Superior temporal gyrus (tissue), 1 donor: ENCODE measurements around the gene CENPF.
"Not testable (repeated sequence)": the region's sequence is repeated elsewhere in the genome, so short reads cannot be mapped to it uniquely, and the experiment has no call there.

Experiments used
- DNase-seq: peaks from one replicate; pipeline ENCODE4 v3.0.0-alpha.2; 2016; ENCODE audit errors: extremely low spot score

The CENPF gene

DNA sequence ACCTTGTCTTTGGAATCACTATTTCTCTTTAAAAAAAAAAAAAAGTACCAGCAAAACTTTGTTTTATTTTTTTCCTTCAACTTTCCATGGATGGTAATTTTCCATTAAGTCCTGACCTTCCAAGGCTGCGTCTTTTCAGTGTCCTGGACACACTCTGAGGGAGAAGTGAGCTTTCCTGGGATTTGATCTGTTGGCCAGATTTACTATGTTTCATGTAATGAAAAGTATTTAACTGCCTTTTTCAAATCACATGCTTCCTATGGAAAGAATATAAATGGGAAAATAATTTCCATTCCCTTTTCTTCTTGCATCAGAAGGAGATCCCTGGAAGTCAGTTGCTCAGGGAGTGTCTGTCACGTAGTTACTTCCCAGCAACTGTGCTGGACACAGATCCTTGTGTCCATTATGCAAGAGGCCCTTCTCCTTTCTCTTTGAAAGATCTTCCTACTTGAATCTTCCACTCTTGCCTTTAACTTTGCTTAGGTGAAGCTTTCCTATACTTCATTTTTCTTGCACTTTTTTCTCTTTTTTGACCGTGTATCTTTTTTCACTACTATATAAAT, 59.3 kb downstream of the CENPF start:
- DNase-seq = no peak

DNA sequence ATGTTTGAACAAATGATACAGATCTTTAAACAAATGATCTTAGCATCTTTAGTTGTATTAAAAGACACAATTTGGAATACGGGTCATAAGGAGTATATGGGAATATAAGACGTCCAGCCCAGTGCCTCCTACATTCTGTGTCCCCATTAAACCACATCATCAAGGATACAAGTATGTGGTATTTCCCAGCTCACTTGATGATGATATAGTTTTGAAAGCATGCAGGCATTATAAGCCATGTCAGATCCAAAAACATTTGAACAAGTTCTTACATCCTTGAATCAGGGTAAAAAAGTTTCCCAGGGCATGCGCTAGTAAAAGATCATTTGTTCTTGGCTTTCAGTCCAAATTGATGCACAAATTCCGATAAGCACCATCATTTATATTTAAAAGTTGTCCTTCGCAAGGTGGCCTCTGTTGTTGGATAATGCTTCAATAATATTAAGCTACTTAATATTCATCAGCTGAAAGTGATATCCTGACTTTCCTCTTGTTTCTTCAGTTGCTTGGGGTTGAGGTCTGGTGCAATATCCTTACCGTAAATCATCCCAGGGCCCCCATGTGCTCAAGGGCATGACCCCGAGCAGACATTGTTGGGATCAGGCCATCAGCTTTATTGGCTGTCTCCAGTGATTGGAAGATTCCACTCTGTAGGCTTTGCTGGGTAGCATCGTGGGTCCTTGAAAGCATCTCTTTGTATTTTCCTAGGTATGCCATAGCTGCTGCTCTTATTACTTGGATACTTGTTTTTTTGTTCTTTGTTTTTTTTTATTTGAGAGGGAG, 61.8 kb downstream of the CENPF start:
- no peak for DNase-seq

DNA sequence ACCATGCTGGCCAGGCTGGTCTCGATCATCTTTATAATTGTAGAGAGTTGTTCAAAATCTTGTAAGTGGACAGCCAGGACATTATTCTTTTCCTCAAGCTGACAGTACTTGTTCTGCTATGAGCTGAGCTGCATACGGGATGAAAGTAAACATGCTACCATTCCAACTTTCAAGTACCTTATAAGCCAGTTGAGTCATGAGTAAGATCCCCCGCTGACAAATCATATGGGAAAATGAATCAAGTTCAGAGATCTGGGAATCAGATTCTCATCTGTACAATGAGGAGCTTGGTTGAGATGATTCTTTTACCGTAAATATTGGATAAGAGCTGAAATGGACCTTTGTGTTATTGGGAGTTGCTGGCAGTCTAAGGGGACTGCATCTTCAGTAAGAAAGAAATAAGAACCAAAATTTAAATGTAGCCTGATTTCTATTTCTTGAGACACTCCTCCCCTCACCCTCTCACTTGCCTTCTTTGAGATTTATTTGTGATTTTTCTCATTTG, 62.7 kb downstream of the CENPF start:
- DNase-seq = no peak

DNA sequence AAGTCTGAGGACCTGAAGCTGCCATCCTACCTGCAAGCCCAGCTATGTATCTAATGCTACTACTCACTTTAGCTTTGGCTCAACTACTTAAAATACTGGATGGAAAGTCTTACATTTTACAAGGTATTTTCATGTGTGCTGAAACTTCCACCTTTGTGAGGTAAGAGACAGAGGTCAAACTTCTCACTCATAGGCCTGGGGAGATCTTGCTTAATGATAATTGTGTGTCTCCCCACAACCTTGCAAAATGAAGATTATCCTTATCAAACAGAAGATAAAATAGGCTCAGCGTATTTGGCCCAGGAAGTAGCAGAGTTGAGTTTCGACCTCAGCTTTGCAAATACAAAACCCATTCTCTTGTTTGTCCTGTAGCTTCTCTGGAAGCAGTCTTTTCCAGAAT, 63.7 kb downstream of the CENPF start:
- no peak for DNase-seq

DNA sequence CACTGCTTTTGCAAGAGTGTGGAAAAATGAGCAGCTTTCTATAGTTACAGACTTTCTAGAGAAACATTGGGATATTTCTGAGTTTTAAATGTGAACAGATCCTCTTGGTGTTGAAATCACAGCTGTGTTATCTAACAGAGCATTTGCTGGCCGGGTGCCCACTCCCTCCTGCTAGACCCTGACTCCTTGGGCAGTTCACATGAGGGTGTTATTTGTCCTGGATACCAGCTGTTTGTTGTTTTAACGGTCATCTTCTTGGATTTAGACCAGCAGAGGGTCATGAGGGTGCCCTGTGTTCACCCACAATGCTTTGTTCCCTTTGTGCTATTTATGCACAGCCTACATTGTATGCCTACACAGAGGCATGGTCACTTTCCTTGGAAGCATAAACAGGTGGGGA, 67.1 kb downstream of the CENPF start:
- DNase-seq = no peak

DNA sequence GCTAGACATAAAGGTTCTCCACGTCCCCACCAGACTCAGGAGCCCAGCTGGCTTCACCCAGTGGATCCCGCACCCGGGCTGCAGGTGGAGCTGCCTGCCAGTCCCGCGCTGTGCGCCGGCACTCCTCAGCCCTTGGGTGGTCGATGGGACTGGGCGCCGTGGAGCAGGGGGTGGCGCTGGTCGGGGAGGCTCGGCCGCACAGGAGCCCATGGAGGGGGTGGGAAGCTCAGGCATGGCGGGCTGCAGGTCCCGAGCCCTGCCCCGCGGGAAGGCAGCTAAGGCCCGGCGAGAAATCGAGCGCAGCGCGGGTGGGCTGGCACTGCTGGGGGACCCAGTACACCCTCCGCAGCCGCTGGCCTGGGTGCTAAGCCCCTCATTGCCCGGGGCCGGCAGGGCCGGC, 70.0 kb downstream of the CENPF start:
- DNase-seq = not testable (repeated sequence)

DNA sequence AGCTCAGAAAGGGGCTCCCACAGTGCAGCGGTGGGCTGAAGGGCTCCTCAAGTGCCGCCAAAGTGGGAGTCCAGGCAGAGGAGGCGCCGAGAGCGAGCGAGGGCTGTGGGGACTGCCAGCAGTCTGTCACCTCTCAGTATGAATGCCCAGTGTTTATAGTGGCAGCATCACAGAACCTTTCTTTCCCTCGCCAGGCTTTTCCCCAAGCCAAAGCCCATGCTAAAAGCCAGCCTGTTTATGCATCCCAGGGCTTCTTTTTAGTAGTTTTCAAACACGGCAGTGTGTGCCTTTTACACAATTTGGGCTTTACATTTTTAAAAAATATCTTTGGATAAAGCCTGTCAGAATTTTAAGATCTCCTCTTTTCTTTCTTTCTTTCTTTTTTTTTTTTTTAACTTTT, 70.6 kb downstream of the CENPF start:
- DNase-seq = no peak

DNA sequence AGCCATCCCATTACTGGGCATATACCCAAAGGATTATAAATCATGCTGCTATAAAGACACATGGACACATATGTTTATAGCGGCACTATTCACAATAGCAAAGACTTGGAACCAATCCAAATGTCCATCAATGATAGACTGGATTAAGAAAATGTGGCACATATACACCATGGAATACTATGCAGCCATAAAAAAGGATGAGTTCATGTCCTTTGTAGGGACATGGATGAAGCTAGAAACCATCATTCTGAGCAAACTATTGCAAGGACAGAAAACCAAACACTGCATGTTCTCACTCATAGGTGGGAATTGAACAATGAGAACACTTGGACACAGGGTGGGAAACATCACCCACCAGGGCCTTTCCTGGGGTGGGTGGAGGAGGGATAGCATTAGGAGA, 72.5 kb downstream of the CENPF start:
- not testable (repeated sequence) for DNase-seq

DNA sequence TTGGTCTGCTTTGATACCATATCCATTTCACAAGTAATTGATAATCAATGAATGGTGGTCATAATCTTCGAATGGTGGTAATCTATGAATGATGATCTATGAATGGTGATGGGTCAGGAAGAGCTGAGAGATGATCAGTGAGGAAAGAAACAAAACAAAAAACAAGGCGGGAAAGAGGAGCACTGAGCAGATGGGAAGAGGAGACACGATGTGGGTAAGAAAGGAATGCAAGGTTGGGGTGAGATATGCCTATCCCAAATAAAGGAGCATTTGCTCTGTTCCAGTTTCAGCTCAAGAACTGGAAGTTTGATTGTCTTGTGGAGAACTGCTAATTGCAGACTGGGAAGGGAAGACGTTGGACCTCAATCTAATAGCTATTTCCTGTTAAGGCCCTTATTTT, 73.8 kb downstream of the CENPF start:
- DNase-seq = no peak

DNA sequence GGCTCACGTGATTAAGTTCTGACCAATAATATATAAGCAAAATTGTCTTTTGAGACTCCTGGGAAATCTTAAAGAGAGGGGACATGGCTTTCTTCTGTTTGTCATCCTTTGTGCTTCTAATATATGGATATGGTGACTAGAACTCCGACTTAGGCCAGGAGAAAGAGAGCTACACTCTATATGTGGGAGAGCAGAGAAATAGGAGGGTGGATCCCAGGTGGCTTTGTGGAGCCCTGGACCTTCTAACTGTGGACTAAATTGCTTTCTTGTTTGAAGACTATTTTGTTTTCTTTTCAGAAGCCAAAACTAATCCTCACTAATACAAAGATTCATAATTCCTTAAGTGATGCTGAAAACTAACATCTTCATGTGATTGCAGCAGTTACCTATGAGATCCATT, 75.0 kb downstream of the CENPF start:
- no peak for DNase-seq

DNA sequence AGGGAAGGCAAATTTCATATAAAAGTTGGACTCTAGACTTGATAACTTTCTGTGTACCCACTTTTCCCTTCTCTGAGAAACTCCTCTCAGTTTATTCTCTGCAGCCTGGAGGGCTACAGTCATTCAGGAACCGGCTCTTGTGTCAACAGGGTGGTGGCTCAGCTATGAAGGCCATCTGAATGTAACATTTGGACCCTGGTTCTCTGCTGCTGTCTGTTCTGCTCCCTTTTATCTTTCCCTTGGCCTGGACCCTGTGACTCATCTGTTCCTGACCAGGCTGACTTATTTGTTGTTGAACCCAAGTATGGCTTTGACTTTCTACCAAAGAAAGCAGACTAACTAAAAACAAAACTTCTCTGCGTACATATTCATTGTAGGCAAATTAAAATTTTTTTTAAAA, 75.4 kb downstream of the CENPF start:
- DNase-seq = no peak

DNA sequence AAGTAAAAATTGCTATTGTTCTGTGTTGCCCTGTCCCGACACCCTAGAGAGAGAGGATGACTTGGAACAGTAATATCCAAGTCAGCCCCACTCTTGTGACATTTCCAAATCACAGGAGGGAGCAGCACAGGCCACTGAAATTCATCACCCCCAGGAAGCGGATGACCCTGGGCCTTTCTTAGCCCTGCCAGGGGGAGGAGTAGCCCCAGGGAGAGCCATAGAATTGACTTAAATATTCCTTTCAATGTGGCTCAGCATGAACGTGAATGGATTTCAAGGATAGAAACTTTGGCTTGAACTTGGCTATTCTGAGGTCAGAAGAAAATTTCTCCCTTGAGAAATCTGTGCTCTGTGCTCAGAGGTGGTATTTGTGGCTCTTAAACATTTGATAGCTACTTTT, 80.6 kb downstream of the CENPF start:
- DNase-seq = no peak

DNA sequence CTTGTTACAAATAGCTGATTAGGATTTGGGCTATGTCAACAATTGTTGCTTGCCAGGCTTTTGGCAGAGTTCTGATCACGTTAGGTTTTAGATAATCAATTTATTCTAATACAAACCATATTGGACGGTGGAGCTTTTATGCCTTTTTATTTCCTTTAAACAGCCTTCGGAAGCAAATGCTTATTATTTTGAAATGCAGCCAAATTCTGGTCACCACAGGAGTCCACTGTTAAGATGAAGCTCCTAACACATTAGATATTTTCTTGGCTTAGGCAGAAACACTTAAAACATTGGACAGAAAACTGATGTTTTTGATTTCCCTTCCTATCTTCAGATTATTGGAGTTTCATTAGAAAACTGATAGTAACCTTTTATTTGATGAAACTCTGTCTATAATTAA, 82.9 kb downstream of the CENPF start:
- DNase-seq = no peak

DNA sequence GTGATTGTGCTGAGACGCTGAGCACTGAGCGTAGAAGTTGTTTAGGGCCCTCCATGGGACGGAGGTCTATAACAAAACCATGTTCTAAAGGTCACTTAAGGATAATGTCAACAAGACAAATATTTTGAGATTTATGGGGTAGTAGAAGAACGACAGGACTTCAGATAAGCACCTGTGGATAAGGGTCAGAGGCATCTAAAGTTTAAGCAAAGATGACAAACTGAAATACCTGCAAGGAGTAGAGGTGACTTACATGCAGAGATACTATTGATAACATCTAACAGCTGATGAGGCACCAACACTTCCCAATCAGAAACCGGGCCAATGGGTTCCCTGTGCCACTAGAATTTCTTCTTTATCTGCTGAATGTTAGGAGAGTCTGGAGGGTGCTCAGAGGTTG, 83.5 kb downstream of the CENPF start:
- no peak for DNase-seq

DNA sequence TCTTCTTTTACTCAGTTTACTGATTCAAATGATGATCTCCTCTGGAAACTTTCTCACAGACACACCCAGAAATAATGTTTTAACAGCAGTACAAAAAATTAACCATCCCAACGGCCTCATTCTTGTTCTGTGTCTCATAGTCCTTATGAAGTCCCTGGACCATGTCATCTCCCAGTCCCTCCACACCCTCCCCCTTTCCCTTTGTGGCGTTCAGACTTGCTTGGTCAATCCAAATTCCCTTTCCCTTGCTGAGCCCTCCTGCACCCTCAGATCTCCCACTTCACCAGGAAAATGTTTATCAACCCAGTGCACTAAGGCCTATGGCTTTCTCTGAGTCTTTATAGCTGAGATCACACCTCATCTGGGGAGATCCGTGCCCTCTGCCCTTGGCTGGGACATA, 85.9 kb downstream of the CENPF start:
- no peak for DNase-seq

DNA sequence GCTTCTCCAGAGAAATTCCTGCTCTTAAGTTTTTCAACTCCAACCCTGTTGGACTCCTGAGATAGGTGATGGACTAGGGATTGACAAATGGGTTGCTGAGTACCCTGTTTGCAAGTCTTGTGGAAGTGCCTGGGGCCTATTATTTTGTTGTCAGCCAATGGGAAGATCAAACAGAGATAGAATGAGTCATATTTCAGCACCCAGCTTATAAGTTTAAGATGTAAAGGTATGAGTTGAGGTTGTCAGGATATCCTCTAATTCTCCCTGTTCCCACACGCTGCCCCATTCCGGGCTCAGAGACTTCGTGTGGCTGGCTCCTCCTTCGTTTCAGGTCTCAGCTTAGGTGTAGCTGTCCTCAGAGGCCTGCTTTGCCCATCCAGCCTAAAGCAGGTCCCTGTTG, 91.8 kb downstream of the CENPF start:
- DNase-seq = no peak

DNA sequence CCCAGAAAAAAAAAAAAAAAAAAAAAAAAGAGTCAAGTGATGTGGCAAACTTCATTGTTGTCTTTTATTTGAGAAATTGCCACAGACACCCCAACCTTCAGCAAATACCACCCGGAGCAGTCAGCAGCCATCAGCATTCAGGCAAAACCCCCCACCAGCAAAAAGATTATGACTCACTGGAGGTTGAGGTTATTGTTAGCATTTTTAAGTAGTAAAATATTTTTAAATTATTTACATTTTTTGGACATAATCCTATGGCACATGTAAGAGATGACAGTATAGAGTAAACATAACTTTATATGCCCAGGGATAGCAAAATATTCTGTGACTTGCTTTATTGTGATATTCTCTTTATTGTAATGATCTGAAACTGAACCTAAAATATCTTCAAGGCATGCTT, 95.6 kb downstream of the CENPF start:
- no peak for DNase-seq

DNA sequence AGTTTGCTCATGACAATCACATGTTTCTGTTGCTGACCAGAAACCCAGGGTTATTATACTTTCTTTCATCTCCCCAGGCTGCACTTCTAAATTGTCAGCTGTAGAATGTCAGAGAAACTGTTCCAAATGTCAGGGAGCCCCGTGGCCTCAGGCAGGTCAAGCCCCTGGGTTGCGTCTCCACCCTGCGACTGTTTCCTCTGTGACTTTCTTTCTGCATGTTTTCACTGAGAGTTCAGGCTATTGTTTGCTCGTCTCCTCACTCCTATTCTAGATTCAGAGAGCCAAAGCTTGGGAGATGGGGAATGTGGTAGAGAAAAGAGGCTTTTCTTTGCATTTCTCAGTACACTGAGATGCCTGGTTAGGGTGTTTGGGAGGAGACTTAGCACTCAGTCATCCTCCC, 97.4 kb downstream of the CENPF start:
- DNase-seq = no peak

DNA sequence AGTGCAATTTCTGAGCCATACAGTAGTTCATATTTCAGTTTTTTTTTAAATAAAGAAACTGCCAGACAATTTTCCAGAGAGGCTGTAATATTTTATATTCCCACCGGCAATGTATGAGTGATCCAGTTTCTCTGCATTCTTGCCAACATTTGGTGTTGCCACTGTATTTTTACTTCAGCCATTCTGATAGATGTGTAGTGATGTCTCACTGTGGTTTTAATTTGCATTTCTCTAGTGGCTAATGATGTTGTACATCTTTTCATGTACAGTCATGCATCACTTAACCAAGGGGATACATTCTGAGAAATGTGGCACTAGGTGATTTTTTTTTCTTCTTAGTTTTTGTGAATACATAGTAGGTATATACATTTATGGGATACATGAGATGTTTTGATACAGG, 99.6 kb downstream of the CENPF start:
- no peak for DNase-seq

DNA sequence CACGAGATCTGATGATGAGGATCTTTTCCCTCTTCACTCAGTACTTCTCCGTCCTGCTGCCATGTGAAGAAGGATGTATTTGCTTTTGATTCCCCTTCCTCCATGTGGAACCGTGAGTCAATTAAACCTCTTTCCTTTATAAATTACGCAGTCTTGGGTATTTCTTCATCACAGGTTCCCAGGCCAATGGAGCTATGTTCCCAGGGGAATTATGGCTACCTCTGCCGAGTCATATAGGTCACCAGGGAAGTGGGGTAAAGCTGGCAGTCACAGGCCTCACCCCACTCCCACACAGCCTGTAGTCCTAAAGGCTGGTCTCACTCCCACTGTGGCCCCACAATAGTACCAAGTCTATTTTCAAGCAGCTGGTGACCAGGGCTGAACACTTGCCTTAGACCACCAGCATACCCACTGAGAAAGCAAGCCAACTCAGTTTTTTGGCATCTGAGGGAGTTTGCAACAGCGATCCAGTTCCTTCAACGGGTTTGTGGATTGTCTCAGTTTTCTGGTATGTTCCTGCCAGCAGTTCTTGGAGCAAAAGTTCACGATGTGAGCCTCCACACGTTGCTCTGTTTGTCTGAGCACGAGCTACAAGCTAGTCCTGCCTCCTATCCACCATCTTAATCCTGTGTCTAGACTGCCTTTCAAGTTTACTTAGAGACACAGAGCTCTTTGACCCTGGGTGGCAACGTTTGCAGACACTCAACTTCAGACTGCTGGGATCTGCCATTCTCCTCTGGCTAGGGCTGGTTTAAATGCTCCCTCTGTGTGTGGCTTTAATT, 104.5 kb downstream of the CENPF start:
- no peak for DNase-seq

DNA sequence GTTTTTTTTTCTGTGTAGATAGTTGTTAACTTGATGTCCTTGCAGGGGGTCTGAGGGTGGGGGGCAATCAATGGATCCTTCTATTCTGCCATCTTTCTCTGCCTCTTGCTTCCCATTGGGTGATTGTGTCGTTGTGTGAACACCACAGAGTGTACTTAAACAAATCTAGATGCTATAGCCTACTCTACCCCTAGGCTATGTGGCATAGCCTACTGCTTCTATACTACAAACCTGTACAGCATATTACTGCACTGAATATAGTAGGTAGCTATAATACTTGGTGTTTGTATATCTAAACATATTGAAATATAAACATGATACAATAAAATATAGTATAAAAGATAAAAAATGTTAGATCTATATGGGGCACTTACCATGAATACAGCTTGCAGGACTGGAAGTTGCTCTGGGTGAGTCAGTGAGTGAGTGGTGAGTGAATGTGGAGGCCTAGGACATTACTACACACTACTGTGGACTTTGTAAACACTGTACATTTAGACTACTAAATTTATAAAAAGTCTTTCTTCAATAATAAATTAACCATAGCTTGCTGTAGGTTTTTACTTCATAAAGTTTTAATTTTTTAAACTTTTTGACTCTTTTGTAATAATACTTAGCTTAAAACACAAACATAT, 105.4 kb downstream of the CENPF start:
- no peak for DNase-seq

DNA sequence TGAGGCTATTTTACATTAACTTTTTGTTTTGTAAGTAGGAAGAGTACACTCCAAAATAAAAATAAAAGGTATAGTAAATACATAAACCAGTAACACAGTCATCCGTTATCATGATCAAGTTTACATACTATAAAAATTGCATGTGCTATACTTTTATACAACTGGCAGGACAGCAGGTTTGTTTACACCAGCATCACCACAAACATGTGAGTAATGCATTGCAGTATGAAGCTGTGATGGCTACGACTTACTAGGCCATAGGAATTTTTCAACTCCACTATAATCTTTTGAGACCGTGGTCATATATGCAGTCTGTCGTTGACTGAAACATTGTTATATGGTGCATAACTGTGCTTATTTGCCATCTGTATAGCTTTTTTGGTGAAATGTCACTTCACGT, 106.2 kb downstream of the CENPF start:
- no peak for DNase-seq
